Measurements from ENCODE around the gene ARHGAP26. TPM values are rescaled to one million over a fixed set of nuclear protein-coding genes. Genes with fewer than 3 reads are reported as not detected.
A peak's percentile ranks its signal among the peaks of the same experiment; 100 is the strongest.

ARHGAP26 gene
- total RNA-seq, 1 experiment from 2014 or later = 65.5 TPM

DNA sequence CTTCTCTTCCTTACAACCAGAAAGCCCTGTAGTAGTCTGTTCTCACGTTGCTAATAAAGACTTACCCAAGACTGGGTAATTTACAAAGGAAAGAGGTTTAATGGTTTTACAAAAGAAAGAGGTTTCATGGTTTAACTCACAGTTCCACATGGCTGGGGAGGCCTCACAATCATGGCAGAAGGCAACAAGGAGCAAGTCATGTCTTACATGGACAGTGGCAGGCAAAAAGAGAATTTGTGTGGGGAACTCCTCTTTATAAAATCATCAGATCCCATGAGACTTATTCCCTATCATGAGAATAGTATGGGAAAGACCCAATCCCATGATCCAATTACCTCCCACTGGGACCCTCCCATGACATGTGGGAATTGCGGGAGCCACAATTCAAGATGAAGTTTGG is 468.4 kb downstream of the ARHGAP26 start:
- POLR2A ChIA-PET = no interaction called here
- BruUV-seq (replicated peaks) = no TSS peak
- H3K4me3 ChIP-seq (ENCODE audit: low read depth in 2 of 2, low read length in 2 of 2) = no peak overlapping the region
- H3K27ac ChIP-seq (ENCODE audit: low read length) = peak overlapping the region; percentile 63
- intact Hi-C loops (cut with micrococcal nuclease; ENCODE audit: unreplicated experiment) = no loop called here
- peaks cover 27% of the 10 kb centered on the region for H3K4me1 ChIP-seq (ENCODE audit: control insufficient read depth, insufficient read depth, low read length)
- TF ChIP-seq POLR2AphosphoS5 (IDR thresholded peaks at IDR 0.05; ENCODE audit: low read depth, low read length) (no peak), REST (IDR thresholded peaks at IDR 0.05; ENCODE audit: insufficient read depth in 1 of 2, low read depth in 2 of 2, low read length in 1 of 2) (no peak), TCF7L2 (IDR thresholded peaks at IDR 0.05; ENCODE audit: low read depth, low read length) (no peak), SIN3A (IDR thresholded peaks at IDR 0.05; ENCODE audit: borderline replicate concordance, insufficient read depth, low read depth, low read length) (no peak)
- TF ChIP-seq, protein P1, sequence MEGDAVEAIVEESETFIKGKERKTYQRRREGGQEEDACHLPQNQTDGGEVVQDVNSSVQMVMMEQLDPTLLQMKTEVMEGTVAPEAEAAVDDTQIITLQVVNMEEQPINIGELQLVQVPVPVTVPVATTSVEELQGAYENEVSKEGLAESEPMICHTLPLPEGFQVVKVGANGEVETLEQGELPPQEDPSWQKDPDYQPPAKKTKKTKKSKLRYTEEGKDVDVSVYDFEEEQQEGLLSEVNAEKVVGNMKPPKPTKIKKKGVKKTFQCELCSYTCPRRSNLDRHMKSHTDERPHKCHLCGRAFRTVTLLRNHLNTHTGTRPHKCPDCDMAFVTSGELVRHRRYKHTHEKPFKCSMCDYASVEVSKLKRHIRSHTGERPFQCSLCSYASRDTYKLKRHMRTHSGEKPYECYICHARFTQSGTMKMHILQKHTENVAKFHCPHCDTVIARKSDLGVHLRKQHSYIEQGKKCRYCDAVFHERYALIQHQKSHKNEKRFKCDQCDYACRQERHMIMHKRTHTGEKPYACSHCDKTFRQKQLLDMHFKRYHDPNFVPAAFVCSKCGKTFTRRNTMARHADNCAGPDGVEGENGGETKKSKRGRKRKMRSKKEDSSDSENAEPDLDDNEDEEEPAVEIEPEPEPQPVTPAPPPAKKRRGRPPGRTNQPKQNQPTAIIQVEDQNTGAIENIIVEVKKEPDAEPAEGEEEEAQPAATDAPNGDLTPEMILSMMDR (IDR thresholded peaks at IDR 0.05) = no peak
- in situ Hi-C loops (cut with HindIII; ENCODE audit: low pct_unique_long_range_greater_than_20kb, low sequenced_read_pairs) = no loop called here
- ATAC-seq (no peak), DNase-seq (ENCODE audit: low read depth, low spot score) (no peak)
- H3K36me3 ChIP-seq (ENCODE audit: control insufficient read depth, insufficient read depth, low read length) = no peaks in the 10 kb centered on the region
- H3K9me3 ChIP-seq (ENCODE audit: control insufficient read depth, insufficient read depth, low read depth, low read length) = no peaks in the 10 kb centered on the region
- no peaks in the 10 kb centered on the region for H3K27me3 ChIP-seq (ENCODE audit: control insufficient read depth, insufficient read depth, low read length)
- CTCF ChIA-PET = no interaction called here

DNA sequence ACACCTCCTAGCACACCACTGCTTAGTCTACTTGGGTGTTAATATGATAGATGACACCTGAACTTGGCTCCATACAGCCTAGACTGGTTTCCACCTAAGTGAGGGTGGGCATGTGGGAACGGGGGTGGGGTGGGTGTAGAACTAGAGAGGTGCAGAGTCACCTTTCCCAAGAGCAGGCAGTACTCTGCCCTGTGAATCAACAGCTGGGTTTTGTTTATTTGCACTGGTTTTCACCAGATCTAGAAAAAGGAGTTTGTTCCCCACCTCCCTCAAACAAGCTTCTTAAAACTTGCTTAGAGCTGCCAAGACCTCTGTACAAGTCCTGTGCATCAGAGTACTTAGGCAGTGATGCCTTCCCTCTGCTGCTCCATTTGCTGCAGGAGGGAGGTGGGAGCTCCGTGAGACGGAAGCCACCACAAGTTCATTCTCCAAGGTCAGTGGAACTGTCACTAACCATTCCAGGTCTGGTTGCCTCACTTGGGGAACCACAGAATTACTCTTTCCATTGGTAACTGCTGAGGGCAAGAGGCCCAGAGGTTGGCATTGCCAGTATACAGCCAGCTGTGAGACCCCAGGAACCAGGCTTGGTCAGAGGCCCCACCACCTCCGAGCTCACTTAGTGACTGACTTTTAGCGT is 469.8 kb downstream of the ARHGAP26 start:
- POLR2A ChIA-PET = interaction anchor here (0.7 kb wide), 1 partner anchor 818 kb away, joined by 6 read pairs; no protein-coding TSS in a partner anchor
- in situ Hi-C loops (cut with HindIII; ENCODE audit: low pct_unique_long_range_greater_than_20kb, low sequenced_read_pairs) (no loop called here), intact Hi-C loops (cut with micrococcal nuclease; ENCODE audit: unreplicated experiment) (no loop called here)
- no peaks in the 10 kb centered on the region for H3K27me3 ChIP-seq (ENCODE audit: control insufficient read depth, insufficient read depth, low read length)
- ATAC-seq (no peak), DNase-seq (ENCODE audit: low read depth, low spot score) (no peak)
- CTCF ChIA-PET = no interaction called here
- peaks cover 40% of the 10 kb centered on the region for H3K4me1 ChIP-seq (ENCODE audit: control insufficient read depth, insufficient read depth, low read length)
- BruUV-seq (replicated peaks) = no TSS peak
- H3K4me3 ChIP-seq (ENCODE audit: low read depth in 2 of 2, low read length in 2 of 2) = no peak overlapping the region
- H3K36me3 ChIP-seq (ENCODE audit: control insufficient read depth, insufficient read depth, low read length) = no peaks in the 10 kb centered on the region
- no peaks in the 10 kb centered on the region for H3K9me3 ChIP-seq (ENCODE audit: control insufficient read depth, insufficient read depth, low read depth, low read length)
- TF ChIP-seq POLR2AphosphoS5 (IDR thresholded peaks at IDR 0.05; ENCODE audit: low read depth, low read length) (no peak), TCF7L2 (IDR thresholded peaks at IDR 0.05; ENCODE audit: low read depth, low read length) (no peak), REST (IDR thresholded peaks at IDR 0.05; ENCODE audit: insufficient read depth in 1 of 2, low read depth in 2 of 2, low read length in 1 of 2) (no peak), SIN3A (IDR thresholded peaks at IDR 0.05; ENCODE audit: borderline replicate concordance, insufficient read depth, low read depth, low read length) (no peak)
- TF ChIP-seq, protein P1 (IDR thresholded peaks at IDR 0.05) = no peak
- H3K27ac ChIP-seq (ENCODE audit: low read length) = peak overlapping the region; percentile 99
